BJ (cell line): Measurements from ENCODE around the gene FANCC. TPM values are rescaled to one million over a fixed set of nuclear protein-coding genes. Genes with fewer than 3 reads are reported as not detected.

Experiments
- CTCF ChIA-PET: fragments of 350-600 bp; formaldehyde crosslinking; extraction: SDS; loops from one replicate; lab custom pipeline; 2021; ENCODE audit warnings: antibody characterized with exemption, inconsistent platforms; lab: Yijun Ruan, JAX
- POLR2A ChIA-PET: fragments of 300-600 bp; sonication (Branson Sonifier 250); formaldehyde crosslinking; extraction: SDS; loops from one replicate; lab custom pipeline; 2021; ENCODE audit warnings: antibody characterized with exemption; lab: Charles Lee
- DNase-seq: peaks from one replicate; pipeline ENCODE4 v3.0.0-alpha.2; 2011; ENCODE audit warnings: low read depth
- H3K27me3 ChIP-seq: 2 replicates; pipeline ENCODE4 v1.6.0; 2011; ENCODE audit warnings: low read length; ENCODE audit not compliant: control insufficient read depth, insufficient read depth
- H3K36me3 ChIP-seq: 2 replicates; pipeline ENCODE4 v1.5.1; 2011; ENCODE audit warnings: low read length; ENCODE audit not compliant: control insufficient read depth, insufficient read depth
- H3K4me3 ChIP-seq: 2 replicates; pipeline ENCODE4 v1.5.1; 2011; ENCODE audit warnings: low read depth, mild to moderate bottlenecking, control low read depth, low read length
- polyA plus RNA-seq: library from polyadenylated mRNA; depleted of rRNA; stranded (reverse); fragments of >200 nt; gene quantifications from 2 replicates; pipeline ENCODE4 v1.2.3, GENCODE V29; 2011
- TF ChIP-seq, protein P1 (sequence below): IDR thresholded peaks from 2 replicates; pipeline ENCODE4 v1.5.1; 2011; ENCODE audit warnings: low read depth, mild to moderate bottlenecking, control low read depth, inconsistent platforms, low read length, moderate library complexity; ENCODE audit not compliant: insufficient read depth

The FANCC gene
- polyA plus RNA-seq, 1 experiment = 6.1 TPM

DNA sequence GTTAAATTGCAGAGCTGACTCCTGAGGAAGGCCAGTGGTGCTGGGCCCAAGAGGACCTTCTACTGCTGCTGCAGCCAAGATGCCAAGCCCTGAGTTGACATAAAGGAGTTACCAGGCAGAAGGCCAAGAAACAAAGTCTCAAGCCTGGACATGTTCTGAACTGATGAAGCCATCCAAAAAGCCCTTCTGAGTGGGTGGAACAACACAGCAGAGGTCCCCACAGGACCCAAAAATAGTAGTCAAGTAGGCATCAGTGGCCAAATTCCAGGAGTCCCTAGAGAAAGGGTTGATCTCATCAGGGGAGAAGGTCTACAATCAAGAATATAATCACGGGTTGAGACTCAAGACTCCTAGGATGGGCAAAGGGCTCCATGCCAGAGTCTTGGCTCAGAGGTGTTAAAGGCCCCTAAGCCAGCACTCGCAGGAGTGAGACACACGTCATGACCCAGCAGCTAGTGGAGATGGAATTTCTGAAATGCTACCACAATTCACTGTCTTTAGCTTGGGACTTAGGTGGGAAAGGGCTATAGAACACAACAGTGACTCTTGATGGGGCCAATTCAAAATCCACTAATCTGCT is 119.7 kb downstream of the FANCC start:
- H3K27me3 ChIP-seq = no peaks in the 10 kb centered on the region
- DNase-seq = no peak
- TF ChIP-seq, protein P1, sequence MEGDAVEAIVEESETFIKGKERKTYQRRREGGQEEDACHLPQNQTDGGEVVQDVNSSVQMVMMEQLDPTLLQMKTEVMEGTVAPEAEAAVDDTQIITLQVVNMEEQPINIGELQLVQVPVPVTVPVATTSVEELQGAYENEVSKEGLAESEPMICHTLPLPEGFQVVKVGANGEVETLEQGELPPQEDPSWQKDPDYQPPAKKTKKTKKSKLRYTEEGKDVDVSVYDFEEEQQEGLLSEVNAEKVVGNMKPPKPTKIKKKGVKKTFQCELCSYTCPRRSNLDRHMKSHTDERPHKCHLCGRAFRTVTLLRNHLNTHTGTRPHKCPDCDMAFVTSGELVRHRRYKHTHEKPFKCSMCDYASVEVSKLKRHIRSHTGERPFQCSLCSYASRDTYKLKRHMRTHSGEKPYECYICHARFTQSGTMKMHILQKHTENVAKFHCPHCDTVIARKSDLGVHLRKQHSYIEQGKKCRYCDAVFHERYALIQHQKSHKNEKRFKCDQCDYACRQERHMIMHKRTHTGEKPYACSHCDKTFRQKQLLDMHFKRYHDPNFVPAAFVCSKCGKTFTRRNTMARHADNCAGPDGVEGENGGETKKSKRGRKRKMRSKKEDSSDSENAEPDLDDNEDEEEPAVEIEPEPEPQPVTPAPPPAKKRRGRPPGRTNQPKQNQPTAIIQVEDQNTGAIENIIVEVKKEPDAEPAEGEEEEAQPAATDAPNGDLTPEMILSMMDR = no peak
- H3K36me3 ChIP-seq = no peaks in the 10 kb centered on the region
- ChIA-PET POLR2A (no interaction called here), CTCF (interaction anchor here (0.9 to 1.4 kb wide), 4 partner anchors 9 to 68 kb away, joined by 3 to 4 read pairs (median 3); no protein-coding TSS in a partner anchor)
- no peak overlapping the region for H3K4me3 ChIP-seq

DNA sequence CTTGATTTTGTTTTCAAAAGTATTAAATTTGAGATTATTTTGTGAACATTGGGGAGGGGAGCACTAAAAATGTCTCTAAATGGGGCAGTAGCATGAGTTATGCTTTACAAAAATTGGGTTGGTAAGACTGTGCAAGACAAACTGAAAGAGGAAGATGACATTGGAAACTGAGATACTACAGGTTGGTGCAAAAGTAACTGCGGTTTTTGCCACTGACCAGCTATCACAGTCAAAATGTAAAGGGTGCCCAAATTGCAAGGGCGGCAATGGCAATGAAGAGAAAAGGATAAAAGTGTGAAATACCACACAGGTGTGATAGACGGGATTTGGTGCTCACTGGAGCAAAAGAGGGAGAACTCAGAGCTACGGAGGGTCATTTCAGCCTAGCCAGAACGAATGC is 124.0 kb downstream of the FANCC start:
- POLR2A ChIA-PET = no interaction called here
- no peak for DNase-seq
- H3K4me3 ChIP-seq = no peak overlapping the region
- H3K36me3 ChIP-seq = no peaks in the 10 kb centered on the region
- H3K27me3 ChIP-seq = no peaks in the 10 kb centered on the region
- CTCF ChIA-PET = no interaction called here
- TF ChIP-seq, protein P1 = no peak

DNA sequence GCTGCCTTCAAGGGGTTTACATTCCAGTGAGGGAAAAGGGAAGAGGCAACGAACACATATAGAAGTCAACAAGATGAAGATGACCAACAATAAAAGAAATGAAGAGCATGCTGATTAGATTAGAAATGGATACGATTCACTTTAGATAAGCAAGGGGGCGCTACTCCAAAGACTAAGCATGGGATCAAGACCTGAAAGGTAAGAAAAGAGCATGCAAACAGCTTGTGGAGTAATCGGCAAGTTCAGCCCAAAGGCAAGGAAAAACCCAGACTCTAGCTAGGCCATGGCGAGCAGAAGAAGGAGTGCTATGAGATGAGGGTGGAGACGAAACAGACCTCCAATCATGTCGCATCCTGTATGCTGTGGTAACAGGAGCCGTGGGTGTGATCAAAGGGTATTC is 124.4 kb downstream of the FANCC start:
- Histone ChIP-seq H3K36me3 (no peaks in the 10 kb centered on the region), H3K4me3 (no peak overlapping the region), H3K27me3 (no peaks in the 10 kb centered on the region)
- POLR2A ChIA-PET = no interaction called here
- TF ChIP-seq, protein P1 = no peak
- no peak for DNase-seq
- CTCF ChIA-PET = interaction anchor here (1.3 kb wide), 1 partner anchor 20 kb away, joined by 3 read pairs; no protein-coding TSS in a partner anchor

DNA sequence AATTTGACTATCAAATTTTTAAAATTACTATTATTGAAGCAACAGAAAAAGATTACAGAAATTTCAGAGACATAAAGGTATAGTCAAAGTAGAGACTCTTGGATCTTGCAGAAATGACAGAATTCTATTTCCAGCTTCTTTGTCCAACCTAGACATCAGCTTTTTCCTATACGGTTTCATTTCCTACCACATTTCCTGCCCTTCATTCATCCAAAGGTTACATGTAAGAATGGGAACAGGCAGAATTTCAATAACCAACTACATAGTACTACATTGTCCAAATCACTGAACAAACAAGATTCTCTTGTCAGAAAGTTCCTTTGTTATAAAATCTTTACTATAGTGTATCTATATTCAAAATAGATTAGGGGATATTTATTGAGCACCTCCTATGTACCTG is 124.9 kb downstream of the FANCC start:
- CTCF ChIA-PET = interaction anchor here (0.8 to 1.3 kb wide), 2 partner anchors 12 to 19 kb away, joined by 3 to 4 read pairs; no protein-coding TSS in a partner anchor
- Histone ChIP-seq H3K4me3 (no peak overlapping the region), H3K27me3 (no peaks in the 10 kb centered on the region), H3K36me3 (no peaks in the 10 kb centered on the region)
- POLR2A ChIA-PET = no interaction called here
- TF ChIP-seq, protein P1 = no peak
- no peak for DNase-seq

DNA sequence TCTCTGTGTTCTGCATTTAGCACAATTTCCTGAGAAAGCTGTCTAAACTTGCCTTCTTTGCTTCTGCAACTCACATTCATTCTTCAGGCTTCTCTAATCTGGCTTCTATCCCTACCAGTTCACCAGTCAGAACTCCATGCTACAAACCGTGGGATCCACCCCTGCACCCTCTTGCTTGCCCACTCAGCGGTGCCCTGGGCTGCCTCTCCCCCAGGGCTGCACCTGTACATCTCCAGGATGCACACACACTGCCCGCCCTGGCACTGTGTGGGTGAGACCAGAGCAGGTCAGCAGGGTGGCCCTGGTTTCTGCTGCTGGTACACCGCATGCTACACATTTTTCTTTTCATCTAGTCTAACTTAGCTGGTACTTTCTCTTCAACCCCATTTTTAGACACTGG is 127.1 kb downstream of the FANCC start:
- ChIA-PET CTCF (interaction anchor here (1.1 to 1.7 kb wide), 3 partner anchors 10 to 23 kb away, joined by 3 to 8 read pairs (median 7); no protein-coding TSS in a partner anchor), POLR2A (no interaction called here)
- Histone ChIP-seq H3K27me3 (no peaks in the 10 kb centered on the region), H3K4me3 (no peak overlapping the region), H3K36me3 (no peaks in the 10 kb centered on the region)
- TF ChIP-seq, protein P1 = no peak
- no peak for DNase-seq
